ENCODE results near the gene SOX6.

The SOX6 gene

DNA sequence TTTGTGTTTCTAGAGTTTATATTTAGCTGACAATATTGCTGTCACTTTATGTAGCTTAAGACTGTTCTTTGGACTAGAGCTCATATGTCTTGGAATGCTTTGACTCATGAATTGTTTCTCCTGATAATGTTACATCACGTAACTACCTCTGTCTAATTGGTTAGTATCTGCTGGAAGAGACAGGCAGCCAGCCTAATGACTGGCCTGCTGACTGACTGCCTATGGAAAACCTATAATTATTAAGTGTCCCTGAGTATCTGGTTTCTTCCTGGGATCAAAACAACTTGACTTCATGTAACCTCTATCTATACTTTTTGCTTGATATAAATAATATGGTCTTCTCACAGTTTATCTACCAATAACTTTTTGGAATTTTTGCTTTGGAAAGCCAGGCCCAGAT, 9.4 kb downstream of the SOX6 start:
- TF ChIP-seq CTCF (IDR thresholded peaks at IDR 0.05) = no peak
- Histone ChIP-seq H3K4me1 (peaks cover 0 to 34% (median 0%) of the 10 kb centered on the region in 4 donors), H3K9me3 (no peaks in the 10 kb centered on the region), H3K27me3 (no peaks in the 10 kb centered on the region), H3K27ac (no peak overlapping the region), H3K36me3 (no peaks in the 10 kb centered on the region), H3K4me3 (no peak overlapping the region)
- no peak for DNase-seq
- intact Hi-C loops (cut with DNase I; ENCODE audit: low total_unique reads) = no loop called here

GRCh38 chr11:16341853-16342252, 14.5 kb downstream of the SOX6 start:
- no peak for TF ChIP-seq CTCF (IDR thresholded peaks at IDR 0.05)
- H3K9me3 ChIP-seq = no peaks in the 10 kb centered on the region
- H3K27me3 ChIP-seq = no peaks in the 10 kb centered on the region
- peaks cover 0 to 19% (median 0%) of the 10 kb centered on the region in 4 donors for H3K4me1 ChIP-seq
- no peak overlapping the region for H3K27ac ChIP-seq
- no peak overlapping the region for H3K4me3 ChIP-seq
- H3K36me3 ChIP-seq = no peaks in the 10 kb centered on the region
- intact Hi-C loops (cut with DNase I; ENCODE audit: low total_unique reads) = no loop called here
- no peak for DNase-seq

DNA sequence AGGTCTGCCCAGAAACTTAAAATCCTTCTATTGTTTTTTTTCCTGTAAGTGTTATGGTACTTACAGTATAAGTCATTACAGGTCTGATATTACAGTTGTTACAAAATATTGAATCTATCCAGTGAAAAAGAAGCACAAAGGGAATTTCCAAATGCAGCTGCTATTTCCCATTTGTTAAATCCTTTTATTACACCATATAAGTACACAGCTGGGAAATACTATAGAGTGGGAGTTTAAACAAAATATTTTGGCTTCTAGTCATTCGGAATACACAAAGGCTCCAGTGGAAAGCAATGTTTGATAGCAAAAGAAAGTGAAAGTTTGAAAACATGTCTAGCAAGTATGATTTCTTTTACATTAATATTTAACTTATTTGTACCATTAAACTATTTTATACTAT, 18.0 kb downstream of the SOX6 start:
- no peaks in the 10 kb centered on the region for H3K36me3 ChIP-seq
- intact Hi-C loops (cut with DNase I; ENCODE audit: low total_unique reads) = no loop called here
- H3K27ac ChIP-seq = no peak overlapping the region
- TF ChIP-seq CTCF (IDR thresholded peaks at IDR 0.05) = no peak
- no peak overlapping the region for H3K4me3 ChIP-seq
- H3K9me3 ChIP-seq = no peaks in the 10 kb centered on the region
- no peak for DNase-seq
- H3K27me3 ChIP-seq = no peaks in the 10 kb centered on the region
- no peaks in the 10 kb centered on the region for H3K4me1 ChIP-seq

- DNase-seq = no peak
- TF ChIP-seq CTCF (IDR thresholded peaks at IDR 0.05) = no peak
- no peaks in the 10 kb centered on the region for H3K36me3 ChIP-seq
- no peak overlapping the region for H3K4me3 ChIP-seq
- H3K27me3 ChIP-seq = no peaks in the 10 kb centered on the region
- H3K4me1 ChIP-seq = no peaks in the 10 kb centered on the region
- no peak overlapping the region for H3K27ac ChIP-seq
- intact Hi-C loops (cut with DNase I; ENCODE audit: low total_unique reads) = no loop called here
- H3K9me3 ChIP-seq = no peaks in the 10 kb centered on the region
Observed at GRCh38 chr11:16337421-16338213, 18.7 kb downstream of the SOX6 start.

DNA sequence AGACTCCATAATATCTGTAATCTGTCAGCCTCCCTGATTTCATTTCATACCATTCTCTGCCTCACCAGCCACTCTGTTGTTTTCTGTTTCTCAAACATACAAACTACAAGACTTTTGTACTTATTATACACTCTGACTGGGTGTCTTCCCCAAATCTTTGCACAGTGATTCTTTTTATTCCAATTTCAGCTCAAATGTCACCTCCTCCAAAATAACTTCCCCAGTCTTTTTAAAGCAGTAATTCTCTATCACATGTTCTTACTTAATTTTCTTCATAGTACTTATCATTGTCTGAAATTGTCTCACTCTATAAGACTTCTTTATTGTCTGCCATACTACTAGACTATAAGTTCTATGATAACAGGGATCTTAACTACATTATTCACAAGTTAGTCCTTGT, 19.6 kb downstream of the SOX6 start:
- TF ChIP-seq CTCF (IDR thresholded peaks at IDR 0.05) = no peak
- no peaks in the 10 kb centered on the region for H3K4me1 ChIP-seq
- H3K27ac ChIP-seq = no peak overlapping the region
- H3K27me3 ChIP-seq = no peaks in the 10 kb centered on the region
- intact Hi-C loops (cut with DNase I; ENCODE audit: low total_unique reads) = no loop called here
- no peak for DNase-seq
- H3K9me3 ChIP-seq = no peaks in the 10 kb centered on the region
- no peak overlapping the region for H3K4me3 ChIP-seq
- H3K36me3 ChIP-seq = no peaks in the 10 kb centered on the region

All from tibial artery (tissue), 4 donors.